HepG2 (cell line): ENCODE measurements around the gene G6PC2. TPM values are rescaled to one million over a fixed set of nuclear protein-coding genes. Genes with fewer than 3 reads are reported as not detected.

Experiments
- ATAC-seq: fragments of 200-7000 bp; cut with Tn5 transposase; 3 replicates; pipeline ENCODE4 v1.9.1; 2020; ENCODE audit warnings: mild to moderate bottlenecking, moderate library complexity
- BruUV-seq: library from RNA; stranded (reverse); fragments of 400-500 nt; replicated peaks from 2 replicates; lab custom pipeline; 2021; lab: Mats Ljungman, UMichigan
- CTCF ChIA-PET: fragments of 300-600 bp; formaldehyde crosslinking; extraction: SDS; loops from one replicate; lab custom pipeline; 2021; ENCODE audit warnings: low total read pairs, inconsistent platforms, low intra/inter-chr PET ratio; lab: Yijun Ruan, JAX
- POLR2A ChIA-PET: fragments of 350-600 bp; sonication (Branson Sonifier 250); formaldehyde crosslinking; loops from one replicate; lab custom pipeline; 2020; ENCODE audit warnings: antibody characterized with exemption, inconsistent platforms; lab: Yijun Ruan, JAX
- DNase-seq: peaks from one replicate; pipeline ENCODE4 v3.0.0-alpha.2; 2015; ENCODE audit warnings: low spot score
- FAIRE-seq: peaks from 3 replicates; lab custom pipeline; 2011; peaks lifted over from hg19 to GRCh38; lab: Jason Lieb, UNC
- H2AFZ ChIP-seq: one replicate; pipeline ENCODE4 v1.6.1; 2011; ENCODE audit warnings: low read length, inconsistent platforms
- H3K27ac ChIP-seq: fragments of 300-600 bp; 3 replicates; pipeline ENCODE4 v1.8.0; 2011; ENCODE audit warnings: mixed run types, mild to moderate bottlenecking, mixed read lengths, low read length, inconsistent platforms; ENCODE audit not compliant: insufficient read depth; ENCODE audit errors: extremely low read length
- H3K27me3 ChIP-seq, 2 experiments: fragments of 200-600 bp in 1 of 2; 2 replicates in 1 of 2; 3 replicates in 1 of 2; pipeline versions ENCODE4 v1.6.0 to v1.8.0; 2011; ENCODE audit warnings: low read length in 2 of 2, mild to moderate bottlenecking in 2 of 2, moderate library complexity in 2 of 2, inconsistent platforms in 1 of 2; ENCODE audit not compliant: insufficient read depth in 2 of 2, control insufficient read depth in 1 of 2
- H3K36me3 ChIP-seq, 2 experiments: fragments of 200-600 bp in 1 of 2; replicated peaks in 1 of 2; 2 replicates in 1 of 2; 3 replicates in 1 of 2; pipeline versions ENCODE4 v1.5.1 to v1.8.0; 2011; ENCODE audit warnings: low read length in 2 of 2, inconsistent platforms in 1 of 2; ENCODE audit not compliant: insufficient read depth in 2 of 2, control insufficient read depth in 1 of 2
- H3K4me1 ChIP-seq: 2 replicates; pipeline ENCODE4 v1.5.1; 2012; ENCODE audit warnings: low read length, inconsistent platforms; ENCODE audit not compliant: insufficient read depth
- H3K4me2 ChIP-seq: 2 replicates; pipeline ENCODE4 v1.6.0; 2011; ENCODE audit warnings: low read depth, low read length, inconsistent platforms
- H3K4me3 ChIP-seq, 3 experiments: fragments of 200-600 bp in 1 of 3; sonication (generic), shearing (Covaris generic) in 1 of 3; replicated peaks in 1 of 3; 2 replicates each; pipeline ENCODE4 v1.5.1; 2011 to 2016; ENCODE audit warnings: low read length in 3 of 3, inconsistent platforms in 2 of 3, low read depth in 2 of 3, mild to moderate bottlenecking in 2 of 3, control low read depth in 1 of 3, mixed read lengths in 1 of 3; ENCODE audit not compliant: insufficient read depth in 1 of 3
- H3K79me2 ChIP-seq: one replicate; pipeline ENCODE4 v1.6.1; 2011; ENCODE audit warnings: low read length, inconsistent platforms; ENCODE audit not compliant: insufficient read depth
- H3K9ac ChIP-seq: 2 replicates; pipeline ENCODE4 v1.6.0; 2011; ENCODE audit warnings: mild to moderate bottlenecking, low read depth, low read length, inconsistent platforms; ENCODE audit not compliant: insufficient read depth
- H3K9me3 ChIP-seq: 2 replicates; pipeline ENCODE4 v1.5.1; 2012; ENCODE audit warnings: mild to moderate bottlenecking, low read length
- H4K20me1 ChIP-seq: 2 replicates; pipeline ENCODE4 v1.6.0; 2011; ENCODE audit warnings: inconsistent platforms, mild to moderate bottlenecking, low read length, moderate library complexity; ENCODE audit not compliant: insufficient read depth
- AFF4 ChIP-seq: sonication (generic); formaldehyde crosslinking; IDR thresholded peaks from 2 replicates; pipeline ENCODE4 v1.4.0; 2020; ENCODE audit warnings: missing genetic modification reagents
- CCDC6 ChIP-seq: sonication (generic); formaldehyde crosslinking; IDR thresholded peaks from 2 replicates; pipeline ENCODE4 v1.8.1; 2022; ENCODE audit warnings: mild to moderate bottlenecking, missing genetic modification reagents, moderate library complexity
- KDM4B ChIP-seq: sonication (generic); formaldehyde crosslinking; IDR thresholded peaks from 2 replicates; pipeline ENCODE4 v1.4.0; 2020; ENCODE audit warnings: missing genetic modification reagents
- KLF16 ChIP-seq, 2 experiments: sonication (generic) in 1 of 2; formaldehyde crosslinking in 1 of 2; IDR thresholded peaks; 2 replicates each; pipeline versions ENCODE4 v1.6.1 to v1.8.0; 2016 to 2023; ENCODE audit warnings: missing genetic modification reagents in 2 of 2, missing compliant biosample characterization in 1 of 2
- PCBP1 ChIP-seq: fragments of 200-400 bp; formaldehyde crosslinking; IDR thresholded peaks from 2 replicates; pipeline ENCODE4 v1.6.1; 2017; ENCODE audit warnings: mild to moderate bottlenecking, low read depth, low read length, borderline replicate concordance
- REXO4 ChIP-seq: sonication (generic); formaldehyde crosslinking; IDR thresholded peaks from 2 replicates; pipeline ENCODE4 v1.8.0; 2022; ENCODE audit warnings: missing genetic modification reagents, mild to moderate bottlenecking, borderline replicate concordance
- SKI ChIP-seq: fragments of 450-650 bp; IDR thresholded peaks from one replicate; pipeline ENCODE4 v1.6.1; 2018; ENCODE audit warnings: mild to moderate bottlenecking; ENCODE audit not compliant: partially characterized antibody
- TBP ChIP-seq: sonication (generic); formaldehyde crosslinking; IDR thresholded peaks from 2 replicates; pipeline ENCODE4 v1.5.0; 2020; ENCODE audit warnings: missing genetic modification reagents
- ZBTB21 ChIP-seq: sonication (generic); formaldehyde crosslinking; IDR thresholded peaks from 2 replicates; pipeline ENCODE4 v1.4.0; 2020; ENCODE audit warnings: missing genetic modification reagents
- ZFP62 ChIP-seq: sonication (generic); formaldehyde crosslinking; IDR thresholded peaks from 2 replicates; pipeline ENCODE4 v1.4.0; 2020; ENCODE audit warnings: missing genetic modification reagents
- ZKSCAN8 ChIP-seq: IDR thresholded peaks from 2 replicates; pipeline ENCODE4 v1.6.1; 2016; ENCODE audit warnings: borderline replicate concordance, missing genetic modification reagents, missing compliant biosample characterization
- ZNF296 ChIP-seq: sonication (generic); formaldehyde crosslinking; conservative IDR thresholded peaks from 2 replicates; pipeline ENCODE4 v1.5.0; 2020; ENCODE audit warnings: mild to moderate bottlenecking, missing genetic modification reagents
- ZNF558 ChIP-seq: sonication (generic); formaldehyde crosslinking; IDR thresholded peaks from 2 replicates; pipeline ENCODE4 v1.9.0; 2022; ENCODE audit warnings: mild to moderate bottlenecking, missing genetic modification reagents, borderline replicate concordance
- in situ Hi-C: cut with HindIII; loops from 2 replicates; pipeline ENCODE4 v1.10.0; 2017; ENCODE audit warnings: low pct_unique_long_range_greater_than_20kb; ENCODE audit not compliant: extremely low pct_ligation_motif_present
- intact Hi-C: fragments of 100-400 bp; cut with micrococcal nuclease; formaldehyde crosslinking; loops from one replicate; pipeline ENCODE4 v1.10.0; 2022; ENCODE audit not compliant: unreplicated experiment
- polyA plus RNA-seq, 8 experiments: library from polyadenylated mRNA; depleted of rRNA in 3 of 8; stranded (reverse) in 7 of 8; unstranded in 1 of 8; fragments of >200 nt; fragmentation: Illumina TruSeq in 4 of 8; extraction: Trizol in 4 of 8; gene quantifications; 2 replicates each; pipeline versions ENCODE4 v1.2.1 to v1.2.3, GENCODE V29; 2011 to 2016; ENCODE audit warnings: low read depth in 4 of 8, missing spikeins in 1 of 8, mixed read lengths in 1 of 8; ENCODE audit not compliant: insufficient read depth in 1 of 8
- total RNA-seq, 5 experiments: library from RNA; depleted of rRNA; stranded (reverse); fragments of >200 nt; fragmentation: Illumina TruSeq; extraction: Trizol; gene quantifications; 2 replicates each; pipeline ENCODE4 v1.2.3, GENCODE V29; 2016; ENCODE audit warnings: low read depth in 1 of 5
- TF ChIP-seq, protein P1 (sequence below): sonication (generic); formaldehyde crosslinking; IDR thresholded peaks from 2 replicates; pipeline ENCODE4 v1.4.0; 2020; ENCODE audit warnings: missing genetic modification reagents, mild to moderate bottlenecking, borderline replicate concordance
- TF ChIP-seq, protein P2 (sequence below): fragments of 450-650 bp; IDR thresholded peaks from 2 replicates; pipeline ENCODE4 v1.6.1; 2017; ENCODE audit warnings: mild to moderate bottlenecking
- TF ChIP-seq, protein P3 (sequence below): sonication (generic); formaldehyde crosslinking; IDR thresholded peaks from 2 replicates; pipeline ENCODE4 v1.9.0; 2022; ENCODE audit warnings: low read depth, missing genetic modification reagents

Gene G6PC2
- total and polyA plus RNA-seq, 2 of the 13 experiments (the other 11 are each of a cell fraction or from before 2014, with no cell fraction given) = not detected

DNA sequence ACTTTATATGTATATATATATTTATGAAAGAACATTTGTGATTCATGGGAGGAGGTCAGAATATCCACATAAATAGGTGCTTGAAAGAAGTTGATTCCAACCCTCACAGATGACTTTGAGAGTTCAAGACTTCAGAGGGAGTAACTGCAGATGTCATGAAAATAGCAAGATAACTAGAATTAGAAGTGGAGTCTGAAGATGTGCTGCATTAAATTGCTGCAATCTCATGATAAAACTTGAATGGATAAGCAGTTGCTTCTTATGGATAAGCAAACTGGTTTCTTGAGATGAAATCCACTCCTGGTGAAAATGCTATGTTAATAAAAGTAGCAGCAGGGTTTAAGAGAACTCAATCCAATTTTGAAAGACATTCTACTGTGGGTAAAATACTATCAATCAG lies 40.2 kb downstream of the G6PC2 start:
- BruUV-seq = no TSS peak
- H3K4me2 ChIP-seq = no peak overlapping the region
- no peak overlapping the region for H3K4me3 ChIP-seq
- in situ Hi-C loops = no loop called here
- 0 out of 5 replicates have a peak, but pooled peaks cover 0 to 3% of the 10 kb centered on the region in 2 experiments for H3K27me3 ChIP-seq
- ChIA-PET POLR2A (no interaction called here), CTCF (no interaction called here)
- FAIRE-seq (no peak), ATAC-seq (no peak), DNase-seq (no peak)
- H2AFZ ChIP-seq = no peak overlapping the region
- H3K9ac ChIP-seq = no peak overlapping the region
- H3K79me2 ChIP-seq = no peaks in the 10 kb centered on the region
- intact Hi-C loops = no loop called here
- no peaks in the 10 kb centered on the region for H3K36me3 ChIP-seq
- no peaks in the 10 kb centered on the region for H3K4me1 ChIP-seq
- H3K9me3 ChIP-seq = no peaks in the 10 kb centered on the region
- H4K20me1 ChIP-seq = no peaks in the 10 kb centered on the region
- no peak overlapping the region for H3K27ac ChIP-seq
- TF ChIP-seq, protein P1, sequence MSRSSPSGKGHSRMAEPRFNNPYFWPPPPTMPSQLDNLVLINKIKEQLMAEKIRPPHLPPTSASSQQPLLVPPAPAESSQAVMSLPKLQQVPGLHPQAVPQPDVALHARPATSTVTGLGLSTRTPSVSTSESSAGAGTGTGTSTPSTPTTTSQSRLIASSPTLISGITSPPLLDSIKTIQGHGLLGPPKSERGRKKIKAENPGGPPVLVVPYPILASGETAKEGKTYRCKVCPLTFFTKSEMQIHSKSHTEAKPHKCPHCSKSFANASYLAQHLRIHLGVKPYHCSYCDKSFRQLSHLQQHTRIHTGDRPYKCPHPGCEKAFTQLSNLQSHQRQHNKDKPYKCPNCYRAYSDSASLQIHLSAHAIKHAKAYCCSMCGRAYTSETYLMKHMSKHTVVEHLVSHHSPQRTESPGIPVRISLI (CRISPR knock-in tag) = no peak
- TF ChIP-seq CCDC6 (CRISPR knock-in tag) (no peak), TBP (CRISPR knock-in tag) (no peak), AFF4 (no peak), KDM4B (CRISPR knock-in tag) (no peak), ZFP62 (no peak), REXO4 (CRISPR knock-in tag) (no peak), ZKSCAN8 (CRISPR knock-in tag) (no peak), SKI (no peak), KLF16 (CRISPR knock-in tag; IDR thresholded peaks at IDR 0.05) (no peak), ZNF296 (CRISPR knock-in tag) (no peak), ZNF558 (CRISPR knock-in tag) (no peak), ZBTB21 (CRISPR knock-in tag) (no peak), PCBP1 (no peak)
- TF ChIP-seq, protein P2, sequence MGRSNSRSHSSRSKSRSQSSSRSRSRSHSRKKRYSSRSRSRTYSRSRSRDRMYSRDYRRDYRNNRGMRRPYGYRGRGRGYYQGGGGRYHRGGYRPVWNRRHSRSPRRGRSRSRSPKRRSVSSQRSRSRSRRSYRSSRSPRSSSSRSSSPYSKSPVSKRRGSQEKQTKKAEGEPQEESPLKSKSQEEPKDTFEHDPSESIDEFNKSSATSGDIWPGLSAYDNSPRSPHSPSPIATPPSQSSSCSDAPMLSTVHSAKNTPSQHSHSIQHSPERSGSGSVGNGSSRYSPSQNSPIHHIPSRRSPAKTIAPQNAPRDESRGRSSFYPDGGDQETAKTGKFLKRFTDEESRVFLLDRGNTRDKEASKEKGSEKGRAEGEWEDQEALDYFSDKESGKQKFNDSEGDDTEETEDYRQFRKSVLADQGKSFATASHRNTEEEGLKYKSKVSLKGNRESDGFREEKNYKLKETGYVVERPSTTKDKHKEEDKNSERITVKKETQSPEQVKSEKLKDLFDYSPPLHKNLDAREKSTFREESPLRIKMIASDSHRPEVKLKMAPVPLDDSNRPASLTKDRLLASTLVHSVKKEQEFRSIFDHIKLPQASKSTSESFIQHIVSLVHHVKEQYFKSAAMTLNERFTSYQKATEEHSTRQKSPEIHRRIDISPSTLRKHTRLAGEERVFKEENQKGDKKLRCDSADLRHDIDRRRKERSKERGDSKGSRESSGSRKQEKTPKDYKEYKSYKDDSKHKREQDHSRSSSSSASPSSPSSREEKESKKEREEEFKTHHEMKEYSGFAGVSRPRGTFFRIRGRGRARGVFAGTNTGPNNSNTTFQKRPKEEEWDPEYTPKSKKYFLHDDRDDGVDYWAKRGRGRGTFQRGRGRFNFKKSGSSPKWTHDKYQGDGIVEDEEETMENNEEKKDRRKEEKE = no peak
- TF ChIP-seq, protein P3, sequence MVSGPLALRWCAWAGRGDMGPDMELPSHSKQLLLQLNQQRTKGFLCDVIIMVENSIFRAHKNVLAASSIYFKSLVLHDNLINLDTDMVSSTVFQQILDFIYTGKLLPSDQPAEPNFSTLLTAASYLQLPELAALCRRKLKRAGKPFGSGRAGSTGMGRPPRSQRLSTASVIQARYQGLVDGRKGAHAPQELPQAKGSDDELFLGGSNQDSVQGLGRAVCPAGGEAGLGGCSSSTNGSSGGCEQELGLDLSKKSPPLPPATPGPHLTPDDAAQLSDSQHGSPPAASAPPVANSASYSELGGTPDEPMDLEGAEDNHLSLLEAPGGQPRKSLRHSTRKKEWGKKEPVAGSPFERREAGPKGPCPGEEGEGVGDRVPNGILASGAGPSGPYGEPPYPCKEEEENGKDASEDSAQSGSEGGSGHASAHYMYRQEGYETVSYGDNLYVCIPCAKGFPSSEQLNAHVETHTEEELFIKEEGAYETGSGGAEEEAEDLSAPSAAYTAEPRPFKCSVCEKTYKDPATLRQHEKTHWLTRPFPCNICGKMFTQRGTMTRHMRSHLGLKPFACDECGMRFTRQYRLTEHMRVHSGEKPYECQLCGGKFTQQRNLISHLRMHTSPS = no peak
